ENCODE measurements around the gene KCNJ11.

Gene KCNJ11

GRCh38 chr11:17392872-17393271 is 4.4 kb upstream of the KCNJ11 start:
- DNase-seq: no peak

- DNase-seq: no peak
These were observed 3.3 kb upstream of the KCNJ11 start for GRCh38 chr11:17391493-17392355.

GRCh38 chr11:17389957-17390649 is 1.6 kb upstream of the KCNJ11 start:
- DNase-seq: no peak

DNA sequence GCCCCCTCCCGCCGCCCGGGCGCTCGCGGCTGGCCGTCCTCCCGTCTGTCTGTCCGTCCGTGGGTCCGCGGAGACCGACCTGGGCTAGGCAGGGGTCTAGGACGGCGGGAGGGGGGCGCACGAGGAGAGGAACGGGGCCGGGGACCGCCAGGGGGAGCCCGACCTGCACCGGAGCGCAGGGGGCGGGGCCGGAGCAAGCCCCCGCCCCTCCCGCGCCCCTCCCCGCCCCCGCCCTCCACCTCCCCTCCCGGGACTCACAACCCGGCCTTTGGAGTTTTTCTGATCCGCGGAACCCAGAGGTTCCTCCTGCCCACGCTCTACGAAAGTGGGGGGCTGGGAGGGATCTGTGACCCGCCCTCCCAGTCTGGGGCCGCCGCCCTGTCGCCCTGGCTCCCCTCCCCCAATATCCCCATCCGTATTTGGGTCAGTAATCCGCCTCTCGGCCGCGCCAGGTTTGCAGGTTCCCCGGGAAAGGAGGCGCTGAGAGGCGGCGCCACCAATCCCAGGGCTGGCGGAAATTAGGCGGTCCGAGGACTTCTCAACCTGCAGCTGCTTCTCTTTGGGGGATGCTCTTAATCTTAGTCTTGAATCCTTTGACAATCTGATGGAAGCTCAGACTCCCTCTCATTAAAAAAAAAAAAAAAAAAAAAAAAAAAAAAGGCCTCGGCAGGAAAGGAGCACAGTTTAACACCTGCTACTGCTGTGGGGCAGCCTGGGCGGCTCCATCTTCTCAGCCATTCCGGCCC is 925 bp upstream of the KCNJ11 start:
- DNase-seq: peak in 41 of 56 donors; percentile 6 to 77 (median 46)

DNA sequence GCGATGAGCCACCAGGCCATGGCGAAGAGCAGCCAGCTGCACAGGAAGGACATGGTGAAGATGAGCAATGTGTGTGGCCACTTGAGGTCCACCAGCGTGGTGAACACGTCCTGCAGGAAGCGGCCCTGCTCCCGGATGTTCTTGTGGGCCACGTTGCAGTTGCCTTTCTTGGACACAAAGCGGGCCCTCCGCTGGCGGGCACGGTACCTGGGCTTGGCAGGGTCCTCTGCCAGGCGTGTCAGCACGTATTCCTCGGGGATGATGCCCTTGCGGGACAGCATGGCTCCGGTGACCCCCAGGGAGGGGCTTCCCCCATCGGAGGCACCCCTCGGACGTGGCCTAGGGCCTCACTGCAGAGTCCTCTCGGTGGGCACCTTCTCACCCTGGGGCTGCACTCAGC is 648 bp downstream of the KCNJ11 start:
- no peak for DNase-seq

- DNase-seq: no peak
These were observed 1.2 kb downstream of the KCNJ11 start for GRCh38 chr11:17387254-17387653.

- DNase-seq: peak in 27 of 56 donors; percentile 7 to 47 (median 23)
These were observed 2.0 kb downstream of the KCNJ11 start for GRCh38 chr11:17386331-17387084.

GRCh38 chr11:17385926-17386325 is 2.5 kb downstream of the KCNJ11 start:
- DNase-seq: no peak

- DNase-seq: no peak
These were observed 3.0 kb downstream of the KCNJ11 start for GRCh38 chr11:17385492-17385891.

DNA sequence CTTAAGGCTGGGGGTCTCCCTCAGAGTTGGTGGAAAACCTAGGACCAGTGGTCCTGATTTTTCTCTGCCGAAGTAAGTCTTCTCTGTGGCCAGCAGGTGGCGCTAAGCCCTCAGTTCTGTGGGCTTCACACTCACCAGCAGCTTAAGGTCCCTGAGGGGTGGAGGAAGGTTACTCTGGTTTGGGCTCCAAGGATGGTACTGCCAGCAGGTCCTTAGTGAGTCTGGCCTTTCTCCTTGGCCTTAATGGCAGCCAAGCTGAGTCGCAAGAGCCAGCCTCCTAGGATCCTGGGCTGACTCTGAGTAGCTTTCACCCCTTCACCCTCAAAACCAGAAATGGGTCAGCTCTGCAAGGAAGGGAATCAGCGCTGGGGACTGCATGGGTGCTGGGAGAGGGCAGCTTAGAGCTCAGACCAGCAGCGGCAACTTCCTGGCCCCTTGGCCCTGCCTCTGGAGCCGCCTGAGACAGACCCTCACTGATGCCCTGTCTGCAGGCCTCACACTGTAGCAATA is 4.4 kb downstream of the KCNJ11 start:
- DNase-seq: peak in 52 of 56 donors; percentile 19 to 90 (median 57)

GRCh38 chr11:17383461-17383860 is 5.0 kb downstream of the KCNJ11 start:
- DNase-seq: no peak

- DNase-seq: no peak
These were observed 6.3 kb downstream of the KCNJ11 start for GRCh38 chr11:17382046-17382728.

DNA sequence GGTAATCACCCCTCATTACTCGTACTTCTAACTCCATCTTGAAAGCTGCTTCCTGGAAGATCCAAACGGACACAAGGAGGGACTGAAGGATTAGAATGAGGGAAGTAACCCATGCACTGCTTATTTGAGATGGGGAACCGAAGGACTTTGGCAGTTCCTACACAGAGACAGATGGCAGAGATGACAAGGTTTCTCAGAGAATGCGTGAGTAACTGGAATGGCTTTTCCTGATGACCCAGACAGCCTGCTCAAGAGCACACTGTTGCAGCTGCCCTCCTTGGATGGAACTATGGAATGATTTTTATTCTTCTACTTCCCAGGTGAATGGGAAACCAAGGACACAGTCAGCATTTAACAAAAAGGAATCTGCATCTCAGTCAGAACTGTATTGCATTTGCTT is 7.3 kb downstream of the KCNJ11 start:
- DNase-seq: no peak

DNA sequence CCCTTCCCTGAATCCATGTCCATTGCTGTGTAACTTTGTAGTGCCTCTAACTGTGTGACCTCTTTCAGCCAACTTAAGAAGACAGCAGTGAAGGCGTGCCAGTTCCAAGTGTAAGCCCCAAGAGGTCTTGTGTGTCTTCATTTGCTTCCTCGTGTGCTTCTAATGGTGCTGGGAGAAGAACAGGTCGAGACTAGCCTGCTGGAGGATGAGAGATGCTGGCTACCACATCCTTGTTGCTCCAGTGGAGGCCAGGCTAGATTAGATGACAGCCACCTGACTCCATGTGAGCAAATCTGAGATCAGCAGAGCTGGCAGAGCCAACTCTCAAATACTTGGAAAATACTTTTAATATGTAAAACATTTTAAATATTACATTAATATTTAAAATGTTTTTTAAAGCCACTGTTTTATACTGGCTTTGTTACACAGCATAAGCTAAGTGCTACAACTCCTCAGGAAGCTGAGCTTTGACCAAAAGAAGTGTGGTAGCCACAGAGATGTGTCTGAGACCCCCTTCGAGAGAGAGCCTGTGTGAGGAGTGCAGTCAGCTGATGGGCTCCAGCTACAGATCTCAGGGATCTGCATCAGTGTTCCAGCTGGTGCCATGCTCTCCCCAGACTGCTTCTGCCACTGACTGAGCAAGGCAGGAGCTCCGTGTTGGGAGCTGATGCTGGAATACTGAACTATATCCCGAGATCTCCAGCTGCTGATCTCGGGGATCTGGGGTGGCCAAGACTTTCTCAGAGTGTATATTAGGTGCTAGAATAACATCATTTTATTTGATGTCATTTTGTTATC is 8.9 kb downstream of the KCNJ11 start:
- DNase-seq: no peak

GRCh38 chr11:17378655-17379054 is 9.8 kb downstream of the KCNJ11 start:
- DNase-seq: no peak

DNA sequence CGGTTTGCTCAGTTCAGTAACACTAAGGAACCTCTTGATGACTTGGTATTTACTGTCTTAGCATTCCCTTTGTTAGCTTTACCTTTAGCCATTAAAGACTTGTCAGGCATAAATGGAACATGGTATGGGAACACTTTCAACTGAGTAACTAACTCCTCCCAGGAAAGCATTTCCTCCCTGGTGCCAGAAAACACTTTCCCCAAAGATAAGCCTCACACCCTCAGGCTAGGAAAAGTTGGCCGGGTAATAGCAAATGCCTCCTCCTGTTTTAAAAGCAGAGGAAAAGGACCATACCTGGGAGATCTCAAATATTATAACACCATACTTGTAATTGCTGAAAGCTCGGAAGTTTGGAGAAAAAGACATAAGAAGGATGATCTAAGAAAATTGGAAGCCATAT is 12.0 kb downstream of the KCNJ11 start:
- DNase-seq: no peak

GRCh38 chr11:17375547-17375946 is 12.9 kb downstream of the KCNJ11 start:
- DNase-seq: no peak

- DNase-seq: no peak
These were observed 16.8 kb downstream of the KCNJ11 start for GRCh38 chr11:17371614-17372013.

DNA sequence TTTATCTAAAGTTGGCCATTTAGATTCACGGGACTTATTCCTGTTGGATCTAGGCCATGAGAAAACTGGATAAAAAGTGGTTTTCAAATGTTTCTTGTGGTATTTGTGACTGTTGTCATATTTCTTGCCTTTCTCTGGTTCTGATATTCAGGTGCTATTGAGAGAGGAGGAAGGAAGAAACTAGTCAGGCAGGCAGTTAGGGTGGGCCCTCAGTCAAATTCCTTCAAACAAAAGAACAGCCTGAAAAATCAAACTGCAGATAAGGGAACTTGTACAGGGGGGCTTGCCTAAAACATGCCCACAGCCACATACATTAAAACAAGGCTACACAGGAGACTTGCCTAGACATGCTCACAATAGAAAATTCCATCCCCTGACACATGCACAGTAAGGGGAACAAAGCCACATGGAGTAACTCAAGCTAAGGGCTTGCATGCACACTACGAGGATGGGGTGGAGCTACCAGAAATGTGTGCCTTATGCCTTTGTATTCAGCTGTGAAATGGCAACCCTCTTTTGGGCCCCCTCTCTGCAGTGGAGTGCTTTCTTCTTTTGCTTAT is 18.7 kb downstream of the KCNJ11 start:
- no peak for DNase-seq

Measured in amygdala (tissue), 56 donors.